Neural cell (in vitro differentiated cells): ENCODE measurements around the gene BAIAP2L1. TPM values are rescaled to one million over a fixed set of nuclear protein-coding genes. Genes with fewer than 3 reads are reported as not detected.

Experiments used
- H2AFZ ChIP-seq: fragments of 200-600, 300-800 bp; sonication (generic), shearing (Covaris generic); 2 replicates; pipeline ENCODE4 v1.6.0; 2014; ENCODE audit warnings: low read depth, mild to moderate bottlenecking, antibody characterized with exemption, low read length, moderate library complexity
- H3F3A ChIP-seq: fragments of 200-600 bp; shearing (Covaris generic); 2 replicates; pipeline ENCODE4 v1.6.1; 2016; ENCODE audit warnings: mild to moderate bottlenecking, moderate library complexity, mixed read lengths, antibody characterized with exemption, low read length; ENCODE audit not compliant: insufficient read depth, poor library complexity, severe bottlenecking
- H3K27ac ChIP-seq: fragments of 200-600, 300-800 bp; sonication (generic), shearing (Covaris generic); 2 replicates; pipeline ENCODE4 v1.5.1; 2014; ENCODE audit warnings: mild to moderate bottlenecking, low read length, moderate library complexity
- H3K27me3 ChIP-seq: fragments of 300-800, 200-600 bp; sonication (generic), shearing (Covaris generic); 2 replicates; pipeline ENCODE4 v1.6.0; 2014; ENCODE audit warnings: mild to moderate bottlenecking, low read depth, low read length, moderate library complexity; ENCODE audit not compliant: insufficient read depth
- H3K36me3 ChIP-seq: fragments of 300-800, 200-600 bp; sonication (generic), shearing (Covaris generic); 2 replicates; pipeline ENCODE4 v1.5.1; 2014; ENCODE audit warnings: mild to moderate bottlenecking, antibody characterized with exemption, low read length, moderate library complexity; ENCODE audit not compliant: insufficient read depth
- H3K4me2 ChIP-seq: fragments of 300-800, 200-600 bp; sonication (generic), shearing (Covaris generic); 2 replicates; pipeline ENCODE4 v1.6.0; 2014; ENCODE audit warnings: mild to moderate bottlenecking, low read length
- H3K4me3 ChIP-seq: fragments of 300-800, 200-600 bp; sonication (generic), shearing (Covaris generic); 2 replicates; pipeline ENCODE4 v1.5.1; 2014; ENCODE audit warnings: mild to moderate bottlenecking, low read length, moderate library complexity
- H3K79me2 ChIP-seq: fragments of 200-600 bp; shearing (Covaris generic); replicated peaks from 2 replicates; pipeline ENCODE4 v1.6.0; 2014; ENCODE audit warnings: mild to moderate bottlenecking, low read length, moderate library complexity; ENCODE audit not compliant: insufficient read depth
- H3K9ac ChIP-seq: fragments of 300-800, 200-600 bp; sonication (generic), shearing (Covaris generic); 2 replicates; pipeline ENCODE4 v1.6.1; 2016; ENCODE audit warnings: mild to moderate bottlenecking, low read length, mixed read lengths
- H3K9me2 ChIP-seq: fragments of 200-600 bp; shearing (Covaris generic); 2 replicates; pipeline ENCODE4 v1.6.1; 2016; ENCODE audit warnings: mild to moderate bottlenecking, low read length, mixed read lengths; ENCODE audit not compliant: insufficient read depth
- H3K9me3 ChIP-seq: fragments of 200-600, 300-800 bp; sonication (generic), shearing (Covaris generic); 2 replicates; pipeline ENCODE4 v1.6.1; 2016; ENCODE audit warnings: mild to moderate bottlenecking, mixed run types, low read length, moderate library complexity, mixed read lengths
- H4K20me1 ChIP-seq: fragments of 200-600 bp; shearing (Covaris generic); 2 replicates; pipeline ENCODE4 v1.6.1; 2016; ENCODE audit warnings: mild to moderate bottlenecking, mixed run types; ENCODE audit not compliant: insufficient read depth
- CTCF ChIP-seq: fragments of 450-650 bp; IDR thresholded peaks from 2 replicates; pipeline ENCODE4 v1.5.1; 2014; ENCODE audit warnings: antibody characterized with exemption, mild to moderate bottlenecking, moderate library complexity; ENCODE audit not compliant: poor library complexity, severe bottlenecking
- EP300 ChIP-seq: fragments of 450-650 bp; conservative IDR thresholded peaks from 2 replicates; pipeline ENCODE4 v1.6.1; 2014; ENCODE audit warnings: antibody characterized with exemption, mild to moderate bottlenecking, moderate library complexity; ENCODE audit not compliant: poor library complexity, severe bottlenecking
- EZH2 ChIP-seq: fragments of 200-600, 300-800 bp; shearing (Covaris generic), sonication (generic); IDR thresholded peaks from 2 replicates; pipeline ENCODE4 v1.6.1; 2014; ENCODE audit warnings: antibody characterized with exemption, low read length, borderline replicate concordance, mild to moderate bottlenecking; ENCODE audit not compliant: insufficient read depth, poor library complexity, severe bottlenecking
- MXI1 ChIP-seq: fragments of 450-650 bp; conservative IDR thresholded peaks from 2 replicates; pipeline ENCODE4 v1.6.1; 2014; ENCODE audit warnings: antibody characterized with exemption, mild to moderate bottlenecking; ENCODE audit not compliant: poor library complexity, severe bottlenecking
- POLR2AphosphoS5 ChIP-seq: IDR thresholded peaks from 2 replicates; pipeline ENCODE4 v1.6.1; 2012
- RAD21 ChIP-seq: fragments of 450-650 bp; conservative IDR thresholded peaks from 2 replicates; pipeline ENCODE4 v1.6.1; 2014; ENCODE audit warnings: antibody characterized with exemption, mild to moderate bottlenecking, moderate library complexity
- REST ChIP-seq: IDR thresholded peaks from 2 replicates; pipeline ENCODE4 v1.6.1; 2012; ENCODE audit warnings: borderline replicate concordance
- SMC3 ChIP-seq: fragments of 450-650 bp; conservative IDR thresholded peaks from 2 replicates; pipeline ENCODE4 v1.6.1; 2014; ENCODE audit warnings: antibody characterized with exemption, mild to moderate bottlenecking, moderate library complexity; ENCODE audit not compliant: poor library complexity
- TAF1 ChIP-seq: IDR thresholded peaks from 2 replicates; pipeline ENCODE4 v1.6.1; 2012; ENCODE audit warnings: low read depth
- polyA plus RNA-seq: library from polyadenylated mRNA; depleted of rRNA; stranded (reverse); fragments of >200 nt; gene quantifications from 2 replicates; pipeline ENCODE4 v1.2.3, GENCODE V29; 2014

The BAIAP2L1 gene
- polyA plus RNA-seq, 1 donor from 2014 or later = not detected

GRCh38 chr7:98352621-98353020 lies 48.3 kb downstream of the BAIAP2L1 start:
- Histone ChIP-seq H3K27ac (no peak overlapping the region), H3K9ac (no peak overlapping the region), H3F3A (no peaks in the 10 kb centered on the region), H3K79me2 (no peaks in the 10 kb centered on the region), H3K4me3 (no peak overlapping the region), H2AFZ (no peak overlapping the region), H3K27me3 (no peaks in the 10 kb centered on the region), H3K36me3 (no peaks in the 10 kb centered on the region), H3K4me2 (no peak overlapping the region), H4K20me1 (no peaks in the 10 kb centered on the region), H3K9me3 (no peaks in the 10 kb centered on the region), H3K9me2 (no peaks in the 10 kb centered on the region)
- no peak for TF ChIP-seq REST
- TF ChIP-seq RAD21 = no peak
- no peak for TF ChIP-seq SMC3
- no peak for TF ChIP-seq CTCF
- no peak for TF ChIP-seq TAF1
- TF ChIP-seq POLR2AphosphoS5 = no peak
- TF ChIP-seq EZH2 = no peak
- no peak for TF ChIP-seq MXI1
- TF ChIP-seq EP300 = no peak

GRCh38 chr7:98351136-98351535 lies 49.8 kb downstream of the BAIAP2L1 start:
- H2AFZ ChIP-seq = no peak overlapping the region
- no peak overlapping the region for H3K27ac ChIP-seq
- H3K36me3 ChIP-seq = no peaks in the 10 kb centered on the region
- no peaks in the 10 kb centered on the region for H3K9me2 ChIP-seq
- H3K4me3 ChIP-seq = no peak overlapping the region
- H3K27me3 ChIP-seq = no peaks in the 10 kb centered on the region
- H4K20me1 ChIP-seq = no peaks in the 10 kb centered on the region
- no peaks in the 10 kb centered on the region for H3K9me3 ChIP-seq
- H3K9ac ChIP-seq = no peak overlapping the region
- H3F3A ChIP-seq = no peaks in the 10 kb centered on the region
- TF ChIP-seq MXI1 (no peak), CTCF (no peak), EZH2 (no peak), SMC3 (no peak), REST (no peak), RAD21 (no peak), TAF1 (no peak), EP300 (no peak), POLR2AphosphoS5 (no peak)
- H3K4me2 ChIP-seq = no peak overlapping the region
- H3K79me2 ChIP-seq = no peaks in the 10 kb centered on the region
